GM21786 (cell line): ENCODE results near the gene NCK2.

ENCODE experiments used
- ATAC-seq: cut with Tn5 transposase; IDR thresholded peaks from one replicate; pipeline ENCODE4 v1.9.1; 2021; ENCODE audit not compliant: unreplicated experiment

The NCK2 gene

GRCh38 chr2:105867587-105867986 is 122.9 kb downstream of the NCK2 start:
- no peak for ATAC-seq

- no peak for ATAC-seq
Observed at GRCh38 chr2:105868060-105868459, 123.3 kb downstream of the NCK2 start.

GRCh38 chr2:105869341-105869740 is 124.6 kb downstream of the NCK2 start:
- ATAC-seq = no peak

- ATAC-seq = no peak
Observed at GRCh38 chr2:105870062-105870461, 125.3 kb downstream of the NCK2 start.

- ATAC-seq = no peak
Observed at GRCh38 chr2:105870858-105871257, 126.1 kb downstream of the NCK2 start.

GRCh38 chr2:105872142-105872728 is 127.5 kb downstream of the NCK2 start:
- ATAC-seq = no peak

- no peak for ATAC-seq
Observed at GRCh38 chr2:105872830-105873229, 128.1 kb downstream of the NCK2 start.

- ATAC-seq = no peak
Observed at GRCh38 chr2:105873281-105873680, 128.6 kb downstream of the NCK2 start.

GRCh38 chr2:105873721-105874120 is 129.0 kb downstream of the NCK2 start:
- peak; percentile 91 for ATAC-seq

- ATAC-seq = no peak
Observed at GRCh38 chr2:105874466-105874865, 129.8 kb downstream of the NCK2 start.

GRCh38 chr2:105875241-105875640 is 130.5 kb downstream of the NCK2 start:
- no peak for ATAC-seq

- no peak for ATAC-seq
Observed at GRCh38 chr2:105876191-105876590, 131.5 kb downstream of the NCK2 start.

GRCh38 chr2:105877945-105878344 is 133.2 kb downstream of the NCK2 start:
- no peak for ATAC-seq

- no peak for ATAC-seq
Observed at GRCh38 chr2:105879106-105879802, 134.5 kb downstream of the NCK2 start.

GRCh38 chr2:105879803-105880300 is 135.1 kb downstream of the NCK2 start:
- ATAC-seq = no peak

GRCh38 chr2:105880637-105881036 is 135.9 kb downstream of the NCK2 start:
- ATAC-seq = no peak

- no peak for ATAC-seq
Observed at GRCh38 chr2:105881286-105882136, 136.8 kb downstream of the NCK2 start.

- ATAC-seq = no peak
Observed at GRCh38 chr2:105882341-105882740, 137.6 kb downstream of the NCK2 start.

GRCh38 chr2:105882920-105883435 is 138.3 kb downstream of the NCK2 start:
- no peak for ATAC-seq

- ATAC-seq = no peak
Observed at GRCh38 chr2:105883911-105884694, 139.4 kb downstream of the NCK2 start.

- ATAC-seq = no peak
Observed at GRCh38 chr2:105885456-105885855, 140.7 kb downstream of the NCK2 start.
